ENCODE measurements around the gene PDLIM3.

PDLIM3 gene

GRCh38 chr4:185576314-185576961, 41.1 kb upstream of the PDLIM3 start:
- no peak overlapping the region for H3K4me3 ChIP-seq (ENCODE audit: low read length)
- no peak for DNase-seq (ENCODE audit: low read depth)
- TF ChIP-seq, protein P1, sequence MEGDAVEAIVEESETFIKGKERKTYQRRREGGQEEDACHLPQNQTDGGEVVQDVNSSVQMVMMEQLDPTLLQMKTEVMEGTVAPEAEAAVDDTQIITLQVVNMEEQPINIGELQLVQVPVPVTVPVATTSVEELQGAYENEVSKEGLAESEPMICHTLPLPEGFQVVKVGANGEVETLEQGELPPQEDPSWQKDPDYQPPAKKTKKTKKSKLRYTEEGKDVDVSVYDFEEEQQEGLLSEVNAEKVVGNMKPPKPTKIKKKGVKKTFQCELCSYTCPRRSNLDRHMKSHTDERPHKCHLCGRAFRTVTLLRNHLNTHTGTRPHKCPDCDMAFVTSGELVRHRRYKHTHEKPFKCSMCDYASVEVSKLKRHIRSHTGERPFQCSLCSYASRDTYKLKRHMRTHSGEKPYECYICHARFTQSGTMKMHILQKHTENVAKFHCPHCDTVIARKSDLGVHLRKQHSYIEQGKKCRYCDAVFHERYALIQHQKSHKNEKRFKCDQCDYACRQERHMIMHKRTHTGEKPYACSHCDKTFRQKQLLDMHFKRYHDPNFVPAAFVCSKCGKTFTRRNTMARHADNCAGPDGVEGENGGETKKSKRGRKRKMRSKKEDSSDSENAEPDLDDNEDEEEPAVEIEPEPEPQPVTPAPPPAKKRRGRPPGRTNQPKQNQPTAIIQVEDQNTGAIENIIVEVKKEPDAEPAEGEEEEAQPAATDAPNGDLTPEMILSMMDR (conservative IDR thresholded peaks at IDR 0.05; ENCODE audit: low read depth, low read length) = no peak

- TF ChIP-seq, protein P1 (conservative IDR thresholded peaks at IDR 0.05; ENCODE audit: low read depth, low read length) = no peak
- no peak overlapping the region for H3K4me3 ChIP-seq (ENCODE audit: low read length)
- DNase-seq (ENCODE audit: low read depth) = no peak
These were observed 38.4 kb upstream of the PDLIM3 start for GRCh38 chr4:185573651-185574199.

DNA sequence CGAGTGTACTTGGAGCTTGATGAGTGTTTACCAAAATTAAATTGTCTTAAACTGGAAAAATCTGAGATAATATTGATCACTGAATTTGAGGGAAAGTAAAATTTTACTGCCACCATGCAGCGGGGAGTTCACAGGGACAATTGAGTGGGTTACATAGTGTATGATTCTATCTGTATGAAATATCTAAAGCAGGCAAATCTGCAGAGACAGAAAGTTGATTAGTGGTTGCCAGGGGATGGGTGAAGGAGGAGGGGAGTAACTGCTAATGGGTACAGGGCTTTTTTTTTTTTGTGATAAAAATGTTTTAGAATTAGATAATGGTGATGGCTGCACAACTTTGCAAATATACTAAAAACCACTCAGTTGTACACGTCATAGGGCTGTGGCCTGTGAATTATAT, 35.4 kb upstream of the PDLIM3 start:
- no peak overlapping the region for H3K4me3 ChIP-seq (ENCODE audit: low read length)
- TF ChIP-seq, protein P1 (conservative IDR thresholded peaks at IDR 0.05; ENCODE audit: low read depth, low read length) = no peak
- no peak for DNase-seq (ENCODE audit: low read depth)

DNA sequence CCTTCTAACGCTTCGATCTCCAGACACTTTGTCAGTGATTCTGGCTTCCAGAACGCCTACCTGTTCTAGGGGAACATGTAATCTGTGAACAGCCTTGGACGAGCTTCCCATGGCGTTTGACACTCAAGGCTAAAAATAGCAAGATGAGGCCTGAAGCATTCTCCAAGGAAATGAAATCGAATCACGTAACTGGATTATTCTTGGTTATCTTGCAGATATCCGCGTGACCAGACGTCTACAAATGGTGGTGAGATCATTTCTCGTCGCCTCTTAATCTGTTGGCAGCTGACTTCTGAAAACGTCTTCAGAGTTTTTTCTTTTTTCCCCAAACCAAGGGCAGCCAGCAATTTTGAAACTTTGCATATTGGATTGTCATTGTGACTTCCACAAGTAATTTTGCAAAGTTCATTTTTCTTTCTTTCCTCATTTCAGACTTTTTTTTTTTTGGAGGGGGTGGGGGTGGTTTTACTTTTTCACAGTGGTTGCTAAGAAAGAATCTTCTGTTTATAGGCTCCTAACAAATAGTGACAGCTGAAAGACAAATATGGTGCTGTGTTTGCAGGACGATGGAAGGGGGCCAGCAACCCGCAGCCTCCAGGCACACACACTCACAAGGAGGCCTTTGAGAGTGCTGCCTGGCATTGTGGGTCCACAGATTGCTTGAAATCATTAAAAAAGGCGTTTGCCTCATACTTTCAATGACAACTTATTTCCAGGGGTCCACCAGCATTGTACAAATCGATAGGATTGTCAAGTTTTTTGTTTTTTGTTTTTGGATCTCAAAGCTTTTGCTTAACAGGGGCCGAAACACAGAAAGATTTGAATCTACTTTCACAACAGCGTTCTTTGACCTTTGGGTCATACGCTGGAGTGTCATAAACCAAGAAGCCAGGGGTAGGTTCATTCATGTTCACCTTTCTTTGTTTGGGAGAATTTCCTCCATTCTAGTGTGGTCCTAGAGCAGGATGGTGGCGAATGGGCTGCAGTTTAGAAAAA, 32.4 kb upstream of the PDLIM3 start:
- no peak overlapping the region for H3K4me3 ChIP-seq (ENCODE audit: low read length)
- DNase-seq (ENCODE audit: low read depth) = peak; percentile 67
- TF ChIP-seq, protein P1 (conservative IDR thresholded peaks at IDR 0.05; ENCODE audit: low read depth, low read length) = no peak

DNA sequence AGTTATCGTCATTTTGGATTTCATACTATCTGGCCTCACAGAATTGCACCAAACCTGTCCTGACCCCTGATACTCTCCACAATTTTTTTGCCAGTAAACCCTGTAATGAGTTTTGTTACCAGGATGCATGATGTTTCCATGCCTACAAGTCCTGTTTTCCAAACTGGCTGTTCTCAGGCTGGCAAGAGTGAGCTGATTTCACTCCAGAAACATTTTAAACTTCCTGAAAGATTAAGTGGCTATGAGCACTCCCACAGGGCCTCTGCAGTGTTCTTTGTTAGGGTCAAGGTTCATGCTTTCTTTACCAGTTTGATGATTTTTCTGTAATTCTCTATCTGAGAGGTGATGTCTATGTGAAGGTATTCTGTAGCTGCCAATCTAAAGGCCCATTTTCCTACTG, 31.7 kb upstream of the PDLIM3 start:
- TF ChIP-seq, protein P1 (conservative IDR thresholded peaks at IDR 0.05; ENCODE audit: low read depth, low read length) = no peak
- DNase-seq (ENCODE audit: low read depth) = peak; percentile 95
- no peak overlapping the region for H3K4me3 ChIP-seq (ENCODE audit: low read length)

GRCh38 chr4:185566425-185566824, 31.1 kb upstream of the PDLIM3 start:
- no peak for DNase-seq (ENCODE audit: low read depth)
- H3K4me3 ChIP-seq (ENCODE audit: low read length) = no peak overlapping the region
- TF ChIP-seq, protein P1 (conservative IDR thresholded peaks at IDR 0.05; ENCODE audit: low read depth, low read length) = no peak

All from retinal pigment epithelial cell (primary cell).